ENCODE data around the gene ZDHHC14.

GRCh38 chr6:157695301-157696040 is 314.5 kb downstream of the ZDHHC14 start:
- TF ChIP-seq CTCF (IDR thresholded peaks at IDR 0.05; ENCODE audit: insufficient read depth, low read length, poor library complexity, severe bottlenecking) (no peak), EZH2phosphoT487 (conservative IDR thresholded peaks at IDR 0.05; ENCODE audit: low read length) (no peak)
